Fibroblast of pulmonary artery (primary cell): ENCODE results near the gene TWNK.

Source experiments
- DNase-seq: peaks from one replicate; pipeline ENCODE4 v3.0.0-alpha.2; 2010; ENCODE audit warnings: low read depth
- H3K4me3 ChIP-seq: replicated peaks from 2 replicates; pipeline ENCODE4 v1.5.1; 2011; ENCODE audit warnings: low read depth, mild to moderate bottlenecking, control low read depth, low read length, moderate library complexity
- CTCF ChIP-seq: IDR thresholded peaks from 2 replicates; pipeline ENCODE4 v1.5.1; 2011; ENCODE audit warnings: mild to moderate bottlenecking, control low read depth, low read length, inconsistent platforms; ENCODE audit errors: missing control alignments

Gene TWNK

GRCh38 chr10:100981178-100981772 lies 6.1 kb upstream of the TWNK start:
- no peak overlapping the region for H3K4me3 ChIP-seq
- no peak for DNase-seq
- TF ChIP-seq CTCF = no peak

GRCh38 chr10:100982916-100983830 lies 4.2 kb upstream of the TWNK start:
- no peak overlapping the region for H3K4me3 ChIP-seq
- no peak for DNase-seq
- TF ChIP-seq CTCF = no peak

- no peak overlapping the region for H3K4me3 ChIP-seq
- no peak for TF ChIP-seq CTCF
- no peak for DNase-seq
Observed at GRCh38 chr10:100983868-100984671, 3.3 kb upstream of the TWNK start.

- no peak for DNase-seq
- no peak for TF ChIP-seq CTCF
- no peak overlapping the region for H3K4me3 ChIP-seq
Observed at GRCh38 chr10:100984672-100985177, 2.6 kb upstream of the TWNK start.

- no peak overlapping the region for H3K4me3 ChIP-seq
- TF ChIP-seq CTCF = no peak
- no peak for DNase-seq
Observed at GRCh38 chr10:100985336-100985735, 2.0 kb upstream of the TWNK start.

- TF ChIP-seq CTCF = no peak
- peak overlapping the region; percentile 98 for H3K4me3 ChIP-seq
- no peak for DNase-seq
Observed at GRCh38 chr10:100986623-100986951, 756 bp upstream of the TWNK start.
